Skeletal muscle tissue (tissue), 4 donors: ENCODE data around the gene MYH14. TPM values are rescaled to one million over a fixed set of nuclear protein-coding genes. Genes with fewer than 3 reads are reported as not detected.

Experiments used
- H3K27ac ChIP-seq: one replicate; pipeline ENCODE4 v1.7.0; 2013; ENCODE audit warnings: mild to moderate bottlenecking, low read depth, low read length, inconsistent platforms
- H3K27me3 ChIP-seq, 3 donors: one replicate each; pipeline ENCODE4 v1.7.0; 2013; ENCODE audit warnings: low read length in 3 of 3; ENCODE audit not compliant: control insufficient read depth in 3 of 3, insufficient read depth in 3 of 3
- H3K36me3 ChIP-seq, 3 donors: one replicate each; pipeline ENCODE4 v1.7.0; 2013; ENCODE audit warnings: low read length in 3 of 3; ENCODE audit not compliant: control insufficient read depth in 3 of 3, insufficient read depth in 3 of 3
- H3K4me1 ChIP-seq, 3 donors: one replicate each; pipeline ENCODE4 v1.7.0; 2013; ENCODE audit warnings: low read length in 3 of 3, mild to moderate bottlenecking in 3 of 3; ENCODE audit not compliant: control insufficient read depth in 3 of 3, insufficient read depth in 3 of 3
- H3K4me3 ChIP-seq, 3 donors: one replicate each; pipeline ENCODE4 v1.7.0; 2013; ENCODE audit warnings: low read length in 3 of 3
- H3K9ac ChIP-seq, 3 donors: one replicate each; pipeline ENCODE4 v1.7.0; 2013; ENCODE audit warnings: low read length in 3 of 3, mild to moderate bottlenecking in 3 of 3, moderate library complexity in 2 of 3, low read depth in 1 of 3
- H3K9me3 ChIP-seq, 3 donors: one replicate each; pipeline ENCODE4 v1.7.0; 2013; ENCODE audit warnings: low read length in 3 of 3; ENCODE audit not compliant: control insufficient read depth in 3 of 3
- total RNA-seq: library from RNA; depleted of rRNA; stranded (reverse); fragments of >200 nt; gene quantifications from one replicate; pipeline ENCODE4 v1.2.3, GENCODE V29; 2014
- donor health status: Osteomylitis.

Gene MYH14
- total RNA-seq, 1 donor from 2014 or later = 30.3 TPM

GRCh38 chr19:50310759-50311465 lies 107.5 kb downstream of the MYH14 start:
- Histone ChIP-seq H3K4me1 (no peaks in the 10 kb centered on the region), H3K36me3 (peaks cover 11 to 29% (median 15%) of the 10 kb centered on the region in 3 donors), H3K9ac (no peak overlapping the region), H3K27ac (no peak overlapping the region), H3K27me3 (peaks cover 36 to 47% (median 43%) of the 10 kb centered on the region in 3 donors), H3K9me3 (peaks cover 2 to 12% (median 5%) of the 10 kb centered on the region in 3 donors), H3K4me3 (no peak overlapping the region)

- H3K27me3 ChIP-seq = peaks cover 39 to 51% (median 49%) of the 10 kb centered on the region in 3 donors
- H3K9ac ChIP-seq = no peak overlapping the region
- peaks cover 2 to 9% (median 5%) of the 10 kb centered on the region in 3 donors for H3K9me3 ChIP-seq
- H3K36me3 ChIP-seq = peaks cover 8 to 20% (median 11%) of the 10 kb centered on the region in 3 donors
- H3K27ac ChIP-seq = no peak overlapping the region
- H3K4me1 ChIP-seq = no peaks in the 10 kb centered on the region
- no peak overlapping the region for H3K4me3 ChIP-seq
Measured at GRCh38 chr19:50311723-50312635, 108.6 kb downstream of the MYH14 start.

- Histone ChIP-seq H3K9ac (no peak overlapping the region), H3K27me3 (peaks cover 39 to 57% (median 53%) of the 10 kb centered on the region in 3 donors), H3K36me3 (peaks cover 5 to 10% (median 5%) of the 10 kb centered on the region in 3 donors), H3K4me1 (no peaks in the 10 kb centered on the region), H3K9me3 (no peaks in the 10 kb centered on the region), H3K4me3 (no peak overlapping the region), H3K27ac (no peak overlapping the region)
Measured at GRCh38 chr19:50312967-50313811, 109.8 kb downstream of the MYH14 start.

- no peak overlapping the region for H3K9ac ChIP-seq
Measured at GRCh38 chr19:50313812-50314536, 110.6 kb downstream of the MYH14 start.

GRCh38 chr19:50314724-50315708 lies 111.6 kb downstream of the MYH14 start:
- peaks cover 0 to 4% (median 0%) of the 10 kb centered on the region in 3 donors for H3K36me3 ChIP-seq
- no peak overlapping the region for H3K9ac ChIP-seq
- H3K27me3 ChIP-seq = peaks cover 36 to 56% (median 54%) of the 10 kb centered on the region in 3 donors
- no peak overlapping the region for H3K27ac ChIP-seq
- no peak overlapping the region for H3K4me3 ChIP-seq
- no peaks in the 10 kb centered on the region for H3K9me3 ChIP-seq
- no peaks in the 10 kb centered on the region for H3K4me1 ChIP-seq

More at GRCh38 chr19:50313812-50314536, 110.6 kb downstream of the MYH14 start:
- H3K36me3 ChIP-seq = peaks cover 1 to 4% (median 3%) of the 10 kb centered on the region in 3 donors
- H3K4me3 ChIP-seq = no peak overlapping the region
- no peak overlapping the region for H3K27ac ChIP-seq
- H3K9me3 ChIP-seq = no peaks in the 10 kb centered on the region
- peaks cover 39 to 55% (median 53%) of the 10 kb centered on the region in 3 donors for H3K27me3 ChIP-seq
- no peaks in the 10 kb centered on the region for H3K4me1 ChIP-seq

GRCh38 chr19:50315773-50316448 lies 112.5 kb downstream of the MYH14 start:
- Histone ChIP-seq H3K4me1 (no peaks in the 10 kb centered on the region), H3K27ac (no peak overlapping the region), H3K9ac (no peak overlapping the region), H3K36me3 (no peaks in the 10 kb centered on the region), H3K4me3 (no peak overlapping the region), H3K27me3 (peaks cover 29 to 49% (median 46%) of the 10 kb centered on the region in 3 donors), H3K9me3 (no peaks in the 10 kb centered on the region)

- Histone ChIP-seq H3K9ac (no peak overlapping the region), H3K4me1 (no peaks in the 10 kb centered on the region), H3K27me3 (peaks cover 22 to 41% (median 38%) of the 10 kb centered on the region in 3 donors), H3K36me3 (no peaks in the 10 kb centered on the region), H3K9me3 (no peaks in the 10 kb centered on the region), H3K4me3 (no peak overlapping the region), H3K27ac (no peak overlapping the region)
Measured at GRCh38 chr19:50317115-50317514, 113.7 kb downstream of the MYH14 start.

GRCh38 chr19:50318438-50318837 lies 115.0 kb downstream of the MYH14 start:
- no peaks in the 10 kb centered on the region for H3K4me1 ChIP-seq
- no peak overlapping the region for H3K9ac ChIP-seq
- H3K36me3 ChIP-seq = no peaks in the 10 kb centered on the region
- no peak overlapping the region for H3K4me3 ChIP-seq
- H3K27me3 ChIP-seq = peaks cover 16 to 29% (median 27%) of the 10 kb centered on the region in 3 donors
- no peak overlapping the region for H3K27ac ChIP-seq
- H3K9me3 ChIP-seq = no peaks in the 10 kb centered on the region
